ENCODE measurements around the gene USF3.
"Not testable (repeated sequence)": the region's sequence is repeated elsewhere in the genome, so short reads cannot be mapped to it uniquely, and the experiment has no call there.

USF3 gene

DNA sequence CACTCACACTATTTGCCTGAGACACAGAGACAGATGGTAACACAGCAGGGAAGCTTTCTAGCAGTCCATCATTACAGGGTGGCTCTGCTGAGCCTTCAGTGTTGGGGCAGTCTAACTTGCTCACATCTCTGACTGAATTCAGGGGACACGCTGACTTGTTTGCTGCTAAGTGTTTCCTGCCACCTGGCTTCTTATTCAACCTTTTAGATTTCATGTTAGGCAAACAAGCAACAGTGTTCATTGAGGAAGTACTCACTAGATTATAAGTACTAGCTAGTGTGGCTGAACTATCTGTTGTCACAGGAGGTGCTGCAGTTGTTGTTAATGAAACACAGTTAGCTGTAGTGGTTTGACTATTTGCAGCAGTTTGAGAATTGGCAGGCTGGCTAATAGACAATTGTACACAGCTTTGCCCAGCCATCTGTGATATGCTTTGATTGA is 37.3 kb downstream of the USF3 start:
- no peak for DNase-seq (ENCODE audit: low read depth, low spot score)
- no peak overlapping the region for H3K27ac ChIP-seq

- no peak for DNase-seq (ENCODE audit: low read depth, low spot score)
Observed at GRCh38 chr3:113658107-113658506, 38.3 kb downstream of the USF3 start.

GRCh38 chr3:113654851-113655250 is 41.6 kb downstream of the USF3 start:
- no peak for DNase-seq (ENCODE audit: low read depth, low spot score)
- no peak overlapping the region for H3K27ac ChIP-seq

More at GRCh38 chr3:113658107-113658506, 38.3 kb downstream of the USF3 start:
- H3K27ac ChIP-seq = no peak overlapping the region

GRCh38 chr3:113654310-113654709 is 42.1 kb downstream of the USF3 start:
- DNase-seq (ENCODE audit: low read depth, low spot score) = no peak
- no peak overlapping the region for H3K27ac ChIP-seq

- no peak overlapping the region for H3K27ac ChIP-seq
Observed at GRCh38 chr3:113649174-113649845, 47.1 kb downstream of the USF3 start.

GRCh38 chr3:113648524-113648923 is 47.9 kb downstream of the USF3 start:
- no peak overlapping the region for H3K27ac ChIP-seq
- no peak for DNase-seq (ENCODE audit: low read depth, low spot score)

More at GRCh38 chr3:113649174-113649845, 47.1 kb downstream of the USF3 start:
- no peak for DNase-seq (ENCODE audit: low read depth, low spot score)

- DNase-seq (ENCODE audit: low read depth, low spot score) = no peak
- no peak overlapping the region for H3K27ac ChIP-seq
Observed at GRCh38 chr3:113643583-113643982, 52.9 kb downstream of the USF3 start.

GRCh38 chr3:113638910-113639309 is 57.5 kb downstream of the USF3 start:
- no peak for DNase-seq (ENCODE audit: low read depth, low spot score)
- H3K27ac ChIP-seq = no peak overlapping the region

- no peak for DNase-seq (ENCODE audit: low read depth, low spot score)
- no peak overlapping the region for H3K27ac ChIP-seq
Observed at GRCh38 chr3:113637756-113638155, 58.7 kb downstream of the USF3 start.

- H3K27ac ChIP-seq; DNase-seq (ENCODE audit: low read depth, low spot score): not testable (repeated sequence)
Observed at GRCh38 chr3:113636034-113636433, 60.4 kb downstream of the USF3 start.

DNA sequence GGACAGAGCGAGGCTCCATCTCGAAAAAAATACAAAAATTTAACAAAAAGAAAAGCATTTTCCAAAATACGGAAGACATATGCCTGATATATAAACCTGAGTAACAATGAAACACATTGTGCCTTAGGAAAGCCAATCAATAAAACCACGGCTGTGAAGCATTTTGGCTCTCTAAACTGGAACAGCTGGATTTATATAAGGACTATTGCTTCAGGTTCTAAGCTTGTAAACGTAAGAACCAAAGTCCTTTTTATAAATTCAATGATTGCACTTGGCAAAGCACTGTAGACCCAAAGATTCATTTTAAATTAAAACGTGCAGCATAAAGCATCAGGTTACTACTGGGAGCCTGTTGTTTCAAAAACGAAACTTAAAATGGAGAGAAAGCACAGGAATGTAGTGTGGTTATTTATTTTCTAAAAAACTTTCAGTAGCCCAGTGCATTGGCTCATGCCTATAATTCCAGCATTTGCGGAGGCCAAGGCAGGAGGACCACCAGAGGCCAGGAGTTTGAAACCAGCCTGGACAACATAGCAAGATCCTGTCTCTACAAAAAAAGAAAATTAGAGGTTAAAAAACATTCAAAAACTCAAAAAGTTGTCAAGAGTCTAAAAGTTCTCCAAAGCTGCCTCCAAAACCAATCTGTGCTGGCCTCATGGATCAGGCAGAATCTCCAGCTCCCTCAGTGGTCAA is 61.5 kb downstream of the USF3 start:
- DNase-seq (ENCODE audit: low read depth, low spot score) = no peak
- no peak overlapping the region for H3K27ac ChIP-seq

- no peak overlapping the region for H3K27ac ChIP-seq
- DNase-seq (ENCODE audit: low read depth, low spot score) = no peak
Observed at GRCh38 chr3:113631573-113631972, 64.9 kb downstream of the USF3 start.

GRCh38 chr3:113630956-113631542 is 65.4 kb downstream of the USF3 start:
- H3K27ac ChIP-seq = no peak overlapping the region
- no peak for DNase-seq (ENCODE audit: low read depth, low spot score)

DNA sequence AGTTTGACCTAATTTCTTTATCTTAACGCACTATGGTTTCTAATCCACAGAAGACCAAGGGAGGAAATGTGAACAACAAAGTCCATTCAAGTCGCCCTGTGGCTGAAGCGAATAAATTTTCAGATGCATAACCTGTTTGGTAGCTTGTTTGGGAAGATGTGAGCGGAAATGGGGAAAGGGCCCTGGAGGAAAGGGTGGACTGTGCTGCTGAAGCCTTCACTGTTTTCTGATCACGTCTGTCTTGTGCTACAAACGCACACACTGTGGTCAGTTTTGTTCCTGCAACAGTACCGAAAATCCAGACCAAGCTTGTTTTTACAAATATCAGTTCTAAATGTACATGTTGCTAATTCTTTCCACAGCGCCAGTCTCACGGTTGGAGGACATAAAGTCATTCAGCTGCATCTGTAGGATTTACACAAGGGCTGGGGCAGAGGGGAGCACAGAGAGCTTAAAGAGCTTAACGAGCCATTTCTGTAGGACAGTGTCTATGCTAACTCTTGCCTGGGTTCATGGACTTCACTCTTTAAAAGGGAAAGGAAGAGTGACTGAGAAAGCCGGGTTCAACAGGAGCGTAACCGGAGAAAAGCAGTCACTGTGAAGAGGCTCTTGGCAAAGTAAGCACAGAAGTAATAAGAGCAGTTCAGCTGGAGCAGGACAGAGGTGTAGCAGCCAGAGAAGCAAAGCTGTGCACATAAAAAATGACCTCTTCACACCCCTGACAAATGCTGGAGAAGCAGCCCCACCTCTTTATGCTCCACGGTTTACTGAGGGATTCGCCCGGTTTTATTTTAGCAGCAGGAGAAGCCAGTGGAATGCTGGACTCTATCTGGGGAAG is 66.6 kb downstream of the USF3 start:
- DNase-seq (ENCODE audit: low read depth, low spot score) = no peak
- H3K27ac ChIP-seq = no peak overlapping the region

DNA sequence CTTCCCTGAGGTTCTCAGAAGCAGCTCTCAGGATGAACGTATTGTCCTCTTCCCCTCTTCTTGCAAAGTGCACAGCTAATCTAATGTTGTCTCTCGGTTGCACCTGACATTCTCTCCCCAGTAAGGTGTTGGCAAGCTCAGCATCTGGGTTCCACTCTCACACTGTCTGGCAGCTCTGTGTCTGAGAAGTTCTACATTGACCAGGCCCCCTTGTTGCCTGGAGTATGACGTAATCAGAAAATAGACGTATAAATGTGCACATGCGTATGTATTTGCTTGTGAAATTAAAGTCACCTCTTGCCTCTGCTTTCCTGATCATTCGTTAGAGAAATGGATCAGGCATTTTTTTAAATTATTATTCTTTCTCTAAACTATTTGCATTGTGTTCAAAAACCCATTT is 67.7 kb downstream of the USF3 start:
- no peak for DNase-seq (ENCODE audit: low read depth, low spot score)
- H3K27ac ChIP-seq = no peak overlapping the region

DNA sequence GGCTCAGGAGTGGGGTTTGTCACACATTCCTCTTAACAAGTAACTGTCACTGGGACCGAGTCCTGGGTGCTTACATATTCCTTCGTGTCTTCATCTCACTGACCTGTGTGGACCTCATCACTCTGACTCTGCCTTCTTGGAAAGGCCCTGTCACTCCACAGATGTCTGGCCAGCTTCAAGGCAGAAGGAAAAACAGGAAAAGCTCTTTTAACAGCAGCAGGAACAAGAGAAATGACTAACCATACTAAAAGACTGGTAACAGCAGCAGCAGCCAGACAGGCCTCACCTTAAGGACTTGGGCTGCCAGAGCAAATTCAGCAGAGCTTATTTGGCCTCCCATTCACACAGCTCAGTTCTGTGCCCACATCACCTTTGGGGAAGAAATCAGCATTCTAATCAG is 68.1 kb downstream of the USF3 start:
- no peak overlapping the region for H3K27ac ChIP-seq
- no peak for DNase-seq (ENCODE audit: low read depth, low spot score)

DNA sequence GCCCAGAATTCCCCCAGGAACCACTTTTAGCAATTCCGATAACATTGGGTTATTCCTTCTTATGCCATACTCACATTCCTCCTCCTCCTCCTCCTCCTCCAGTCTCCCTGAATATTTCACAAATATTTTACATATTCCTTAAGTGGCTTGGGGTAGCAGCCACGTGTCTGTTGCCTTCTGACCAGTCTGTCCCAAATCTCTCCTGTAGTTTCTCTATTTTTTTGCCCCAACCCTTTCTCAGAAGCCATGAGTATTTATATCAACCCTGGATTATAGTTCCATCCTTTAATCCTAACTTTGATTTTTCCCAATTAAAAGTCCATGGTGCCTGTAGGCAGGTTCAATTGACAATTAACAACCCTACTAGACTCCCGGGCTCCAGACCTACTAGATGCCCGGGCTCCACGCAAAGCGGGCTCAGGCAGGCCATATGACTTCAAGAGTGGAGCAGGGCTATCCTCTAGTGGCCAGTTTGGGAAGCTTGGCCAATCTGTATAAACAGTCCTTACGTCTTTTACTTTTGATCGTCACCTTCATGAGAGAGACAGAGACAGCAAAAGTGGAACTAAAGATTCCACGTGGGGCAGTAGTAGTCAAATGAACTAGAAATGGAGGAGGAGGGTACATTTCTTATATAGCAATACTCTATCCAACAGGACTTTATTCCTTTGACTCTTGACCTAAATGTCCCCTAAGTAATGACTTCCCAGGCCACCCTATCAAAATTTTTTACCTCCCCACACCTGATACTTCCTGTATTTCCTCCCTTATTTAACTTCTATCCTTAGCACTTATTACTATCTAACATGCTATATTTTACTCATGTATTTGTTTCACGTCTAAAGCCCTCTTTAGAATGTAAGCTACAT is 69.7 kb downstream of the USF3 start:
- no peak overlapping the region for H3K27ac ChIP-seq
- DNase-seq (ENCODE audit: low read depth, low spot score) = no peak

- no peak overlapping the region for H3K27ac ChIP-seq
- DNase-seq (ENCODE audit: low read depth, low spot score) = no peak
Observed at GRCh38 chr3:113625834-113626233, 70.6 kb downstream of the USF3 start.

DNA sequence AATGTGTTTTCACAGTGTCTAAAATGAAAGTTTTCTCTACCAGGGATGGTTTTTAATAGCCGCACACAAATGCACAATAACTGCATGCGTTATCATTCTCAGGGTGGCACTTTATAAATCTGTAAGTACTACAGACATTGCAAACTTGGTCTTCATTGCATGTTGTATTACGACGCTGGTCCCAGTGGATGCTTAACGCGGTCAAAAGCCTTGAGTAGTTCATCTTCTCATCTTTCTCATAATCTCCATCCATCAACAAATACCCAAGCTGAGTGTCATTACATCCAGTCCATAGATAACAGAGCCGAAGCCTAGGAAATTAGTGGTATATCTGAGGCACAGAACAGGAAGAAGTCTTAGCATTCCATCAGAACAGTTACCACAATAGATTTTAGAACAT is 72.6 kb downstream of the USF3 start:
- no peak for DNase-seq (ENCODE audit: low read depth, low spot score)
- no peak overlapping the region for H3K27ac ChIP-seq

GRCh38 chr3:113623324-113623723 is 73.1 kb downstream of the USF3 start:
- DNase-seq (ENCODE audit: low read depth, low spot score) = no peak
- H3K27ac ChIP-seq = no peak overlapping the region

All from epithelial cell of prostate (primary cell).